Suprapubic skin (tissue), 4 donors: ENCODE data around the gene C10orf105. TPM values are rescaled to one million over a fixed set of nuclear protein-coding genes. Genes with fewer than 3 reads are reported as not detected.

Source experiments
- DNase-seq, 2 donors: peaks; one replicate each; pipeline ENCODE4 v3.0.0-alpha.2; 2019; ENCODE audit warnings: low spot score in 2 of 2
- H3K27ac ChIP-seq: fragments of 200-600 bp; sonication (generic); one replicate; pipeline ENCODE4 v1.5.1; 2019
- H3K27me3 ChIP-seq: fragments of 200-600 bp; sonication (generic); one replicate; pipeline ENCODE4 v1.5.1; 2019
- H3K36me3 ChIP-seq: fragments of 200-600 bp; sonication (generic); one replicate; pipeline ENCODE4 v1.5.1; 2019
- H3K4me1 ChIP-seq: fragments of 200-600 bp; sonication (generic); one replicate; pipeline ENCODE4 v1.5.1; 2019
- H3K4me3 ChIP-seq: fragments of 200-600 bp; sonication (generic); one replicate; pipeline ENCODE4 v1.5.1; 2019; ENCODE audit warnings: mild to moderate bottlenecking
- H3K9me3 ChIP-seq: fragments of 200-600 bp; sonication (generic); one replicate; pipeline ENCODE4 v1.5.1; 2019
- CTCF ChIP-seq, 2 donors: fragments of 200-600 bp in 1 of 2; fragments of 450-650 bp in 1 of 2; sonication (generic) in 1 of 2; IDR thresholded peaks; one replicate each; pipeline ENCODE4 v1.5.1; 2016 to 2019; ENCODE audit warnings: antibody characterized with exemption in 2 of 2, mild to moderate bottlenecking in 1 of 2, moderate library complexity in 1 of 2
- EP300 ChIP-seq: sonication (generic); formaldehyde crosslinking; IDR thresholded peaks from one replicate; pipeline ENCODE4 v1.6.1; 2017; ENCODE audit warnings: antibody characterized with exemption
- POLR2A ChIP-seq, 2 donors: fragments of 450-650 bp; IDR thresholded peaks; one replicate each; pipeline ENCODE4 v1.6.1; 2017; ENCODE audit warnings: antibody characterized with exemption in 2 of 2, mild to moderate bottlenecking in 2 of 2, moderate library complexity in 2 of 2
- POLR2AphosphoS5 ChIP-seq, 3 donors: sonication (generic); formaldehyde crosslinking; IDR thresholded peaks; one replicate each; pipeline ENCODE4 v1.6.1; 2017; ENCODE audit warnings: antibody characterized with exemption in 3 of 3
- WGBS: methylation state at CpG from one replicate; pipeline ENCODE4 v1.1.5; 2018; 5-methylcytosine and 5-hydroxymethylcytosine counted together
- total RNA-seq, 4 donors: library from RNA; depleted of rRNA; stranded (reverse); fragments of >200 nt; gene quantifications; one replicate each; pipeline ENCODE4 v1.1.0, GENCODE V29; 2016

C10orf105 gene
- total RNA-seq, 4 donors from 2014 or later, result 0.17 to 0.48 TPM; not detected in 2

GRCh38 chr10:71757399-71757922 lies 37.9 kb upstream of the C10orf105 start:
- DNase-seq, result peak in 1 of 2 donors; percentile 74
- H3K27ac ChIP-seq, result peak overlapping the region; percentile 8
- no peak for TF ChIP-seq CTCF (IDR thresholded peaks at IDR 0.05)
- no peak for TF ChIP-seq EP300
- TF ChIP-seq POLR2AphosphoS5 (IDR thresholded peaks at IDR 0.05), result no peak
- TF ChIP-seq POLR2A (IDR thresholded peaks at IDR 0.05), result no peak
- no peak overlapping the region for H3K4me3 ChIP-seq
- no peaks in the 10 kb centered on the region for H3K27me3 ChIP-seq
- peaks cover 66% of the 10 kb centered on the region for H3K4me1 ChIP-seq
- H3K9me3 ChIP-seq, result no peaks in the 10 kb centered on the region
- WGBS, result 11% methylated on average over 7 of the region's 11 CpGs
- H3K36me3 ChIP-seq, result peaks cover 30% of the 10 kb centered on the region

- Histone ChIP-seq H3K9me3 (no peaks in the 10 kb centered on the region), H3K27me3 (no peaks in the 10 kb centered on the region), H3K4me3 (no peak overlapping the region), H3K36me3 (peaks cover 36% of the 10 kb centered on the region), H3K4me1 (peaks cover 56% of the 10 kb centered on the region), H3K27ac (peak overlapping the region; percentile 35)
- 68% methylated on average over 12 of the region's 12 CpGs for WGBS
- DNase-seq, result no peak
- TF ChIP-seq POLR2AphosphoS5 (IDR thresholded peaks at IDR 0.05), result no peak
Observed at GRCh38 chr10:71756311-71757191, 37.0 kb upstream of the C10orf105 start.

- TF ChIP-seq EP300 (no peak), POLR2AphosphoS5 (IDR thresholded peaks at IDR 0.05) (no peak), POLR2A (IDR thresholded peaks at IDR 0.05) (no peak), CTCF (IDR thresholded peaks at IDR 0.05) (no peak)
- no peak overlapping the region for H3K4me3 ChIP-seq
- no peaks in the 10 kb centered on the region for H3K9me3 ChIP-seq
- DNase-seq, result no peak
- H3K4me1 ChIP-seq, result peaks cover 51% of the 10 kb centered on the region
- WGBS, result 97% methylated on average over 16 of the region's 16 CpGs
- no peaks in the 10 kb centered on the region for H3K27me3 ChIP-seq
- H3K36me3 ChIP-seq, result peaks cover 45% of the 10 kb centered on the region
- H3K27ac ChIP-seq, result no peak overlapping the region
Observed at GRCh38 chr10:71755179-71755879, 35.8 kb upstream of the C10orf105 start.

- DNase-seq, result no peak
- no peaks in the 10 kb centered on the region for H3K9me3 ChIP-seq
- 90% methylated on average over 3 of the region's 3 CpGs for WGBS
- H3K4me1 ChIP-seq, result peaks cover 57% of the 10 kb centered on the region
- peak overlapping the region; percentile 11 for H3K27ac ChIP-seq
- peaks cover 52% of the 10 kb centered on the region for H3K36me3 ChIP-seq
- TF ChIP-seq EP300 (no peak), POLR2AphosphoS5 (IDR thresholded peaks at IDR 0.05) (no peak), POLR2A (IDR thresholded peaks at IDR 0.05) (no peak), CTCF (IDR thresholded peaks at IDR 0.05) (no peak)
- no peak overlapping the region for H3K4me3 ChIP-seq
- H3K27me3 ChIP-seq, result no peaks in the 10 kb centered on the region
Observed at GRCh38 chr10:71754562-71754961, 35.0 kb upstream of the C10orf105 start.

GRCh38 chr10:71753960-71754505 lies 34.5 kb upstream of the C10orf105 start:
- H3K4me3 ChIP-seq, result no peak overlapping the region
- no peak for DNase-seq
- TF ChIP-seq EP300, result no peak
- TF ChIP-seq POLR2A (IDR thresholded peaks at IDR 0.05), result no peak
- no peak for TF ChIP-seq POLR2AphosphoS5 (IDR thresholded peaks at IDR 0.05)
- no peak for TF ChIP-seq CTCF (IDR thresholded peaks at IDR 0.05)
- peaks cover 62% of the 10 kb centered on the region for H3K4me1 ChIP-seq
- 77% methylated on average over 8 of the region's 8 CpGs for WGBS
- H3K27me3 ChIP-seq, result no peaks in the 10 kb centered on the region
- H3K9me3 ChIP-seq, result no peaks in the 10 kb centered on the region
- peaks cover 52% of the 10 kb centered on the region for H3K36me3 ChIP-seq
- peak overlapping the region; percentile 11 for H3K27ac ChIP-seq
